ENCODE results near the gene TIFAB.

DNA sequence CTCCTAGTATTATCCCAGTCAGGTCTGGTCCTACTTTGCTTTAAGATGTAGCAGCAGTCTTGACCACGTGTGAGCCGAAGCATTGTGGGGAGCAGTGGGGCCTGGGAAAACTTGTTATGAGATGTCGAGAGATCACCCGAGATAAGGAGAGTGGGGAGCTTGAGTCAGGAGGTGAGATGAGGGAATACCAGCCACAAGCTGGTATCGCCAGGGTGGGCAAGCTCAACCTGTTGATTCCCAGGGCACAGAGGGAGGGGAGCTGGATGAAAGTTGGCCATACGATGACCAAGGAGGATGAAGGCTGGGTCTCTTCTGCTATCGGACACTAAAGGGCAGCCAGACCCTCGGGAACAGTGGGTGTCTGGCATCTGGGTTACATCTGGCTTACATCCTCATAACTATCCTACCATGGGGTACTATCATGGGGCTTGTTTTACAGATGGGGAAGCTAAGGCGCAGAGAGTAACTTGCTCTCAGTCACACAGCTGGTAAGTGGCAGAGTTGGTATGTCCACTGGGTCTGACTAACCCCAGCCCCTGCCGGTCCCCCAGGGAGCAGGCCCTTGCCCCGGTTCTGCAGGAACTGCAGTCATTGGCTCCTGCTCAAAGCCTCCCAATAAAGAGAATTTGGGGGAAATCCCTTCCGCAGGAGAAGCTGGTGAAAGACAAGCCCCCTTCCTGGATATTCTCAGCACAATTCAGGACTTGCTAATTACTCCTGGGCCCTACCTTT is 13.4 kb upstream of the TIFAB start:
- TF ChIP-seq, protein P1, sequence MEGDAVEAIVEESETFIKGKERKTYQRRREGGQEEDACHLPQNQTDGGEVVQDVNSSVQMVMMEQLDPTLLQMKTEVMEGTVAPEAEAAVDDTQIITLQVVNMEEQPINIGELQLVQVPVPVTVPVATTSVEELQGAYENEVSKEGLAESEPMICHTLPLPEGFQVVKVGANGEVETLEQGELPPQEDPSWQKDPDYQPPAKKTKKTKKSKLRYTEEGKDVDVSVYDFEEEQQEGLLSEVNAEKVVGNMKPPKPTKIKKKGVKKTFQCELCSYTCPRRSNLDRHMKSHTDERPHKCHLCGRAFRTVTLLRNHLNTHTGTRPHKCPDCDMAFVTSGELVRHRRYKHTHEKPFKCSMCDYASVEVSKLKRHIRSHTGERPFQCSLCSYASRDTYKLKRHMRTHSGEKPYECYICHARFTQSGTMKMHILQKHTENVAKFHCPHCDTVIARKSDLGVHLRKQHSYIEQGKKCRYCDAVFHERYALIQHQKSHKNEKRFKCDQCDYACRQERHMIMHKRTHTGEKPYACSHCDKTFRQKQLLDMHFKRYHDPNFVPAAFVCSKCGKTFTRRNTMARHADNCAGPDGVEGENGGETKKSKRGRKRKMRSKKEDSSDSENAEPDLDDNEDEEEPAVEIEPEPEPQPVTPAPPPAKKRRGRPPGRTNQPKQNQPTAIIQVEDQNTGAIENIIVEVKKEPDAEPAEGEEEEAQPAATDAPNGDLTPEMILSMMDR (IDR thresholded peaks at IDR 0.05): no peak
- no peak for TF ChIP-seq ZFX (IDR thresholded peaks at IDR 0.05; ENCODE audit: borderline replicate concordance)

All from 22Rv1 (cell line).